GM12872 (cell line): ENCODE data around the gene MUC2.

Experiments
- TF ChIP-seq, protein P1 (sequence below): IDR thresholded peaks from 3 replicates; pipeline ENCODE4 v1.5.1; 2011; ENCODE audit warnings: low read depth, mild to moderate bottlenecking, low read length, moderate library complexity; ENCODE audit not compliant: insufficient read depth

Gene MUC2

DNA sequence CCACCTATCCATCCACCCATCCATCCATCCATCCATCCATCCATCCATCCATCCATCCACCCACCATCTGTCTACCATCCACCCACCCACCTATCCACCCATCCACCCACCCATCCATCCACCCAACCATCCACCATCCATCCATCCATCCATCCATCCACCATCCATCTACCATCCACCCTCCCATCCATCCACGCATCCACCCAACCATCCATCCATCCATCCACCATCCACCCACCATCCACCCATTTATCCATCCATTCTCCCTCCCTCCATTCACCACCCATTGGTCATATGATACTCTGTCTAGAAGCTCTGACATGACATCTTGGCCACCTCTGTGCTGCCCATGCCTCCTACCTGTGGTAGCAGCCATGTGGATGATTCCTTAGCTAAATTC lies 31.7 kb downstream of the MUC2 start:
- TF ChIP-seq, protein P1, sequence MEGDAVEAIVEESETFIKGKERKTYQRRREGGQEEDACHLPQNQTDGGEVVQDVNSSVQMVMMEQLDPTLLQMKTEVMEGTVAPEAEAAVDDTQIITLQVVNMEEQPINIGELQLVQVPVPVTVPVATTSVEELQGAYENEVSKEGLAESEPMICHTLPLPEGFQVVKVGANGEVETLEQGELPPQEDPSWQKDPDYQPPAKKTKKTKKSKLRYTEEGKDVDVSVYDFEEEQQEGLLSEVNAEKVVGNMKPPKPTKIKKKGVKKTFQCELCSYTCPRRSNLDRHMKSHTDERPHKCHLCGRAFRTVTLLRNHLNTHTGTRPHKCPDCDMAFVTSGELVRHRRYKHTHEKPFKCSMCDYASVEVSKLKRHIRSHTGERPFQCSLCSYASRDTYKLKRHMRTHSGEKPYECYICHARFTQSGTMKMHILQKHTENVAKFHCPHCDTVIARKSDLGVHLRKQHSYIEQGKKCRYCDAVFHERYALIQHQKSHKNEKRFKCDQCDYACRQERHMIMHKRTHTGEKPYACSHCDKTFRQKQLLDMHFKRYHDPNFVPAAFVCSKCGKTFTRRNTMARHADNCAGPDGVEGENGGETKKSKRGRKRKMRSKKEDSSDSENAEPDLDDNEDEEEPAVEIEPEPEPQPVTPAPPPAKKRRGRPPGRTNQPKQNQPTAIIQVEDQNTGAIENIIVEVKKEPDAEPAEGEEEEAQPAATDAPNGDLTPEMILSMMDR = no peak

DNA sequence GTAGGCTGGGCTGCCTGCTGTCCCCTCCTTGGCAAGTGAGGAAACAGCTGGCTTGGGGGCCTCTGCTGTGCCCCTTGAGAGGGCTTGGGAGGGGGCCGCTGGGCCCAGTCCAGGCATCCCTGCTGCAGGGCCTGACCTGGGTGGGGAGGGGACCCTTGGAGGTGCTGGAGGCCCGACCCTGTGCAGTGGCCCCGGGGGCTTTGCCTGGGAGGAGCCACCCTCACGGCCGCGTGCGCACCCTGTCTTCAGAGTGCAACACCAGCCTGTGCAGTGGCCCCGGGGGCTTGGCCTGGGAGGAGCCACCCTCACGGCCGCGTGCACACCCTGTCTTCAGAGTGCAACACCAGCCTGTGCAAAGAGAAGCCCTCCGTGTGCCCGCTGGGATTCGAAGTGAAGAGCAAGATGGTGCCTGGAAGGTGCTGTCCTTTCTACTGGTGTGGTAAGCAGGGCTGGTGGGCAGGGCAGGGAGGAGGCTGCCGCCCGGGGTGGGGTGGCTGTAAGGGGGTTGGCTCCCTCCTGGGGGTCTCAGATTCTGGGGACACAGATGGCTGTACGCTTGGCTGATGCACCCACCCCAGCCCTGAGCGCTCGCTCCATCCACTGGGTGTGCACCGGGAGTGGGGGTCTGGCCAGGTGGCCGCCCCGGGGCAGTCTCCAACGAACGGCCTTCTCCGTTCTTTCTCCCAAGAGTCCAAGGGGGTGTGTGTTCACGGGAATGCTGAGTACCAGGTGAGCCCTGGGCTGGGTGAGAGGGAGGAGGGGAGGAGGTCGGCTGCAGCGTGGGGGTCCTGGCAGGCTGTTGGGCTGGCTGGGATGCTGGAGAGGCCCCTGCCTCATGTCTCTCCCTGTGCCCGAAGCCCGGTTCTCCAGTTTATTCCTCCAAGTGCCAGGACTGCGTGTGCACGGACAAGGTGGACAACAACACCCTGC lies 32.9 kb downstream of the MUC2 start:
- TF ChIP-seq, protein P1 = no peak

DNA sequence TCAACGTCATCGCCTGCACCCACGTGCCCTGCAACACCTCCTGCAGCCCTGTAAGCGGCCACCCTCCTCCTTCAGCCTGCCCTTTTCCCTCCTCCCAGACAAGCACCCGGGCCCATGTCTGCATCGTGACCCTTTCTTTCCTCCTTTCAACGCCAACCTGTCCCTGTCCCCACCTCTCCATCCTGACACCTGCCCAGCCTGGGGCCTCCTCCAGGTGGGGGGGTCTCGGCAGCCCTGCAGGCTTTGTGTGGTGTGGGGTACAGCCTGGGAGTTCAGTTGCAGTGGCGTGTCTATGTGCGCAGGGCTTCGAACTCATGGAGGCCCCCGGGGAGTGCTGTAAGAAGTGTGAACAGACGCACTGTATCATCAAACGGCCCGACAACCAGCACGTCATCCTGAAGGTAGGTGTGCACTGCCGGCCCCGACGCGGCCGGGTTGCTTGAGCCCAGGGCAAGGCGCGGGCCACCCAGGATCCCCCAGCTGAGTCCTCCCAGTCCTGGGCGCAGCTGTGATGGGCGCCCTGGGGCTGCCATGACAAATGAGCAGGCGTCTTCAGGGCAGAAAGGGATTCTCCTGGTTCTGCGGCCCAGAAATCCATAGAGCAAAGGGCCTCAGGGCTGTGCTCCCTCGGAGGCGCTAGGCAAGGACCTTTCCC lies 33.7 kb downstream of the MUC2 start:
- TF ChIP-seq, protein P1 = no peak

DNA sequence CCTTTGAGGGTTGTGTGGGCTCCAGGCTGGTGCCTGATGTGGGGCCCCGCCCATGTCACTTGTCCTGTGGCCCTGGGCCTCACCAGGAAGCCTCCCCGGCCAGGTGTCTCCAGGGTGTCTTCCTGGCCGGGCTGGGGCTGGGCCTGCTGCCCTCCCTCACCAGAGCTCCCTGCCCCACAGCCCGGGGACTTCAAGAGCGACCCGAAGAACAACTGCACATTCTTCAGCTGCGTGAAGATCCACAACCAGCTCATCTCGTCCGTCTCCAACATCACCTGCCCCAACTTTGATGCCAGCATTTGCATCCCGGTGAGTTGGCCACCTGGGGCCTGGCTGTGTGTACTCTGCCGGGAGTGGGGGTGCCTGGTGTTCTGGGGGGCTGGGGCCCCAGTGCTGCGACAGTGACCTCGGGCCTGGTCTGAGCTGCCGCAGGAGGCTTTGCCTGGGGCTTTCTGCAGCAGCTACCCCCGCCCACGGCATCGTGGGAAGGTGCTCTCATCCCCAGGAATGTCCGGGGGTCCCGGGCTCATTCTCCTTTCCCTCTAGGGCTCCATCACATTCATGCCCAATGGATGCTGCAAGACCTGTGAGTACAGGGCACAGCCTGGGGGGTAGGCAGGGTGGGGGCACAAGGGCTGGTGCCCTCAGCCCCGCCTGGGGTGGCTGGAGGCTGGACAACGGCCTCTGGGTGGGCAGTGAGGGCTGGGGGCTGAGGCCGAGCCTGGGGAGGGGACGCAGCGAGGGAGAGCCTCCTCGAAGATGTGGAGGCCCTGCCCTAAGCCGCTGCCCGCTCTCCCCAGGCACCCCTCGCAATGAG lies 34.6 kb downstream of the MUC2 start:
- TF ChIP-seq, protein P1 = no peak

DNA sequence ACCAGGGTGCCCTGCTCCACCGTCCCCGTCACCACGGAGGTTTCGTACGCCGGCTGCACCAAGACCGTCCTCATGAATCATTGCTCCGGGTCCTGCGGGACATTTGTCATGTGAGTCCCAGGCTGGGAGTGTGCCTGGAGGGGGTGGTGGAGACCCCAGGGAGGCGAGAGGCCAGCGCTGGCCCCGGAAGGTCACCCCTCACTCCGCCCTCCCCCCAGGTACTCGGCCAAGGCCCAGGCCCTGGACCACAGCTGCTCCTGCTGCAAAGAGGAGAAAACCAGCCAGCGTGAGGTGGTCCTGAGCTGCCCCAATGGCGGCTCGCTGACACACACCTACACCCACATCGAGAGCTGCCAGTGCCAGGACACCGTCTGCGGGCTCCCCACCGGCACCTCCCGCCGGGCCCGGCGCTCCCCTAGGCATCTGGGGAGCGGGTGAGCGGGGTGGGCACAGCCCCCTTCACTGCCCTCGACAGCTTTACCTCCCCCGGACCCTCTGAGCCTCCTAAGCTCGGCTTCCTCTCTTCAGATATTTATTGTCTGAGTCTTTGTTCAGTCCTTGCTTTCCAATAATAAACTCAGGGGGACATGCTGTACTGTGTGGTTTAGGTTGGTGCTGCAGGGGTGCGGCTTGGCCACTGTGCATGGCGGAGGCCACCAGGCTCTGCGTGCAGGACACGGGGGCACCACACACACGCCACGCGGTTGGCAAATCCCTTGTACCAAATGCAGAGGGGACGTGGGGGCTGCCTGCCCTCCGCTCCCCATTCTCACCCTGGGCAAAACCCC lies 35.4 kb downstream of the MUC2 start:
- TF ChIP-seq, protein P1 = no peak

DNA sequence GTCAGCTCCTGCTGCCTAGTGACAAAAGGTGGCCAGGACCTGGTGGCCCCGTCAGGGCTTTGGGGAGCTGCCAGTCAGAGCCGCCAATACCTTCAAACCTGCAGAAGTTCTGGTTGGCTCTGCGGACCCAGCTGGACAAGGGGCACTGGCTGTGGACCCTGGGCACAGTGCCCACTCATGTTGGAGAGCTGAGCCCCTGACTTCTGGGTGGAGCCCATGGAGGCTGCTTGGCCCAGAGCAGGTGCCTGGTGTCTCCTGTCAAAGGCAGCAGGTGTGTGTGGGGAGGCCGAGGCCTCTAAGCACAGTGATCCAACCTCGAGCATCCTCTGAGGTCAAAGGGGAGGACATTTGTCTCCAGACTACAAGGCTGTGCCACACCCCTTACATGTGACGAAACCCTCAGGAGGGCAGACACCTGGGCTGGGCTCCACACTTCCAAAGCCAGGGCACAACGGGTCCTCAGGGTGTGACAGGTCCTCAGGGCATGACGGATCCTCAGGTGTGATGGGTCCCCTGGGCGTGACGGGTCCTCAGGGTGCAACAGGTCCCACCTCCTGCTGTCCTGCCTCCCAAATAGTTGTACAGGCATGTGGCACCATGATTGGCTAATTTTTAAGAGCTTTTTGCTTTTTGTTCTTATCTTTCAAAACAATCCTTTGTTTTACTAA lies 37.0 kb downstream of the MUC2 start:
- TF ChIP-seq, protein P1 = no peak
